ENCODE data around the gene MAN1C1. TPM values are rescaled to one million over a fixed set of nuclear protein-coding genes. Genes with fewer than 3 reads are reported as not detected.
A peak's percentile ranks its signal among the peaks of the same experiment; 100 is the strongest.

Gene MAN1C1
- total RNA-seq, 2 donors from 2014 or later: 22.8 to 34.4 TPM

DNA sequence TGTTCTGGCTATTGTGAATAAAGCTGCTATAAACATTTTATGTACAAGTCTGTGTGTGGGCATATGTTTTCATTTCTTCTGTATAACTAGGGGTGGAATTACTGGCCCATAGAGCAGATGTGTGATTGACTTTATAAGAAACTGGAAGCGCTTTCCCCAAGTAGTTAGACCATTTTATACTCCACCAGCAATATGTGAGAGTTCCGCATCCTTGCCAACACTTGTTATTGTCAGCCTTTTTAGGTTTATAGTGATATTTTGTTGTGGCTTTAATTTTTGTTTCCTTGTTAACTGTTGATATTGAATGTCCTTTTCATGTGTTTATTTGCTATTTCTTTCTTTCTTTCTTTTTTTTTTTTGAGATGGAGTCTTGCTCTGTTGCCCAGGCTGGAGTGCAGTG is 9.4 kb downstream of the MAN1C1 start:
- peaks cover 8% of the 10 kb centered on the region for H3K4me1 ChIP-seq (replicated peaks)
- H3K27me3 ChIP-seq (replicated peaks; ENCODE audit: insufficient read depth): no peaks in the 10 kb centered on the region
- H3K36me3 ChIP-seq: no peaks in the 10 kb centered on the region
- H3K4me3 ChIP-seq: no peak overlapping the region
- WGBS: 97% methylated on average over 2 of the region's 2 CpGs
- no peak overlapping the region for H3K27ac ChIP-seq
- DNase-seq (ENCODE audit: low spot score): no peak
- TF ChIP-seq POLR2AphosphoS5 (IDR thresholded peaks at IDR 0.05) (no peak), POLR2A (IDR thresholded peaks at IDR 0.05) (no peak)
- TF ChIP-seq, protein P1, sequence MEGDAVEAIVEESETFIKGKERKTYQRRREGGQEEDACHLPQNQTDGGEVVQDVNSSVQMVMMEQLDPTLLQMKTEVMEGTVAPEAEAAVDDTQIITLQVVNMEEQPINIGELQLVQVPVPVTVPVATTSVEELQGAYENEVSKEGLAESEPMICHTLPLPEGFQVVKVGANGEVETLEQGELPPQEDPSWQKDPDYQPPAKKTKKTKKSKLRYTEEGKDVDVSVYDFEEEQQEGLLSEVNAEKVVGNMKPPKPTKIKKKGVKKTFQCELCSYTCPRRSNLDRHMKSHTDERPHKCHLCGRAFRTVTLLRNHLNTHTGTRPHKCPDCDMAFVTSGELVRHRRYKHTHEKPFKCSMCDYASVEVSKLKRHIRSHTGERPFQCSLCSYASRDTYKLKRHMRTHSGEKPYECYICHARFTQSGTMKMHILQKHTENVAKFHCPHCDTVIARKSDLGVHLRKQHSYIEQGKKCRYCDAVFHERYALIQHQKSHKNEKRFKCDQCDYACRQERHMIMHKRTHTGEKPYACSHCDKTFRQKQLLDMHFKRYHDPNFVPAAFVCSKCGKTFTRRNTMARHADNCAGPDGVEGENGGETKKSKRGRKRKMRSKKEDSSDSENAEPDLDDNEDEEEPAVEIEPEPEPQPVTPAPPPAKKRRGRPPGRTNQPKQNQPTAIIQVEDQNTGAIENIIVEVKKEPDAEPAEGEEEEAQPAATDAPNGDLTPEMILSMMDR (IDR thresholded peaks at IDR 0.05): no peak
- no peaks in the 10 kb centered on the region for H3K9me3 ChIP-seq
- intact Hi-C loops (cut with DNase I): no loop called here

DNA sequence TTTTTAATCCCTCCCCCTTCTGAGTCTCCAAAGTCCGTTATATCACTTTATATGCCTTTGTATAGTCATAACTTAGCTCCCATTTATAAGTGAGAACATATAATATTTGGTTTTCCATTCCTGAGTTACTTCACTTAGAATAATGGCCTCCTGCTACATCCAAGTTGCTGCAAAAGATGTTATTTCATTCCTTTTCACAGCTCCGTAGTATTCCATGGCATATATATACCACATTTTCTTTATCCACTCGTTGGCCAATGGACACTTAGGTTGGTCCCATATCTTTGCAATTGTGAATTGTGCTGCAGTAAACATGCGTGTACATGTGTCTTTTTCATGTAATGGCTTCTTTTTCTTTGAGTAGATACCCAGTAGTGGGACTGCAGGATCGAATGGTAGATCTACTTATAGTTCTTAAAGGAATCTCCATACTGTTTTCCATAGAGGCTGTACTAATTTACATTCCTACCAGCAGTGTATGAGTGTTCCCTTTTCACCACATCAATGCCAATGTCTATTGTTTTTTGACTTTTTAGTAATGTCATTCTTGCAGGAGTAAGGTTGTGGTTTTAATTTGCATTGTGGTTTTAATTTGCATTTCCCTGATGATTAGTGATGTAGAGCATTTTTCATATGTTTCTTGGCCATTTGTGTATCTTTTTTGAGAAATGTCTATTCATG is 12.3 kb downstream of the MAN1C1 start:
- H3K27me3 ChIP-seq (replicated peaks; ENCODE audit: insufficient read depth): no peaks in the 10 kb centered on the region
- H3K27ac ChIP-seq: no peak overlapping the region
- H3K36me3 ChIP-seq: no peaks in the 10 kb centered on the region
- H3K4me1 ChIP-seq (replicated peaks): no peaks in the 10 kb centered on the region
- 94% methylated on average over 5 of the region's 5 CpGs for WGBS
- DNase-seq (ENCODE audit: low spot score): no peak
- H3K4me3 ChIP-seq: no peak overlapping the region
- intact Hi-C loops (cut with DNase I): no loop called here
- no peak for TF ChIP-seq POLR2A (IDR thresholded peaks at IDR 0.05)
- no peak for TF ChIP-seq POLR2AphosphoS5 (IDR thresholded peaks at IDR 0.05)
- TF ChIP-seq, protein P1 (IDR thresholded peaks at IDR 0.05): no peak
- no peaks in the 10 kb centered on the region for H3K9me3 ChIP-seq

DNA sequence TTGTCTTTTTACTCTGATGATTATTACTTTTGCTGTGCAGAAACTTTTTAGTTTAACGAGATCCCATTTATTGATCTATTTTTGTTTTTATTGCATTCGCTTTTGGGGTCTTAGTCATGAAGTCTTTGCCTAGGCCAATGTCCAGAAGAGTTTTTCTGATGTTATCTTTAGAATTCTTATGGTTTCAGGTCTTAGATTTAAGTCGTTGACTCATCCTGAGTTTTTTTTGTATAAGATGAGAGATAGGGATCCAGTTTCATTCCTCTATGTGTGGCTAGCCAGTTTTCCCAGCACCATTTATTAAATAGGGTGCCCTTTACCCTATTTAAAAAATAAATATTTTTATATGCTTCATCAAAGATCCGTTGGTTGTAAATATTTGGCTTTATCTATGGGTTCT is 13.2 kb downstream of the MAN1C1 start:
- intact Hi-C loops (cut with DNase I): no loop called here
- TF ChIP-seq POLR2AphosphoS5 (IDR thresholded peaks at IDR 0.05): no peak
- no peak overlapping the region for H3K4me3 ChIP-seq

DNA sequence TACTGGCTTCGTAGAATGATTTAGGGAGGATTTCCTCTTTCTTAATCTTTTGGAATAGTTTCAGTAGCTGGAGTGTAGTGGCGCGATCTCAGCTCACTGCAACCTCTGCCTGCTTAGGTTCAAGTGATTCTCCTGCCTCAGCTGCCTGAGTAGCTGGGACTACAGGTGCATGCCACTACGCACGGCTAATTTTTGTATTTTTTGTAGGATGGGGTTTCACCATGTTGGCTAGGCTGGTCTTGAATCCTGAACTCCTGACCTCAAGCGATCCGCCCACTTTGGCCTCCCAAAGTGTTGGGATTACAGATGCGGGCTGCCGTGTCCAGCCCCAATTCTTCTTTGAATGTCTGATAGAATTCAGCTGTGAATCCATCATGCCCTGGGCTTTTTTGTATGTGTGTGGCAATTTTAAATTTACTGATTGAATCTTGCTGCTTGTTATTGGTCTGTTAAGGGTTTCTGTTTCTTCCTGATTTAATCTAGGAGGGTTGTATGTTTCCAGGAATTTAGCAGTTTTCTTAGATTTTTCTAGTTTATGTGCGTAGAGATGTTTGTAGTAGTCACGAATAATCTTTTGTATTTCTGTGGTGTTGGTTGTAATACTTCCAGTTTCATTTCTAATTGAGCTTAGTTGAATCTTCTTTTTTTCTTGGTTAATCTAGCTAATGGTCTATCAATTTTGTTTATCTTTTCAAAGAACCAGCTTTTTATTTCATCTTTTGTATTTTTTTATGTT is 15.3 kb downstream of the MAN1C1 start:
- 69% methylated on average over 11 of the region's 11 CpGs for WGBS
- H3K9me3 ChIP-seq: no peaks in the 10 kb centered on the region
- no peak for DNase-seq (ENCODE audit: low spot score)

More for the DNA sequence above, 13.2 kb downstream of the MAN1C1 start:
- Histone ChIP-seq H3K9me3 (no peaks in the 10 kb centered on the region), H3K4me1 (replicated peaks) (no peaks in the 10 kb centered on the region), H3K27me3 (replicated peaks; ENCODE audit: insufficient read depth) (no peaks in the 10 kb centered on the region), H3K36me3 (no peaks in the 10 kb centered on the region), H3K27ac (no peak overlapping the region)
- 46% methylated on average over 4 of the region's 4 CpGs for WGBS
- no peak for DNase-seq (ENCODE audit: low spot score)

DNA sequence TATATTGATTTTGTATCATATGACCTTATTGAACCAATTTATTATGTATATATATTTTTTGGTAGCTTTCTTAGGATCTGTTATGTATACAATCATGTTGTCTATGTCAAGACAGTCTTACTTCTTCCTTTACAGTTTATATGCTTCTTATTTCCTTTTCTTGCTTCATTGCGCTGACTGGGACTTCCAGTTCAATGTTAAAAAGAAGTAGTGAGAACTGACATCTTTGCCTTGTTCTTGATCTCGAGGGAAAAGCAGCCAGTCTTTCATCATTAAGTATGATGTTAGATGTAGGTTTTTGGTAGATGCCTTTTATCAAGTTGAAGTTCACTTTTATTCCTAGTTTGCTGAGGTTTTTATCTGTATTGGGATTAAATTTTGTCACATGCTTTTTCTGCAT is 17.5 kb downstream of the MAN1C1 start:
- TF ChIP-seq, protein P1 (IDR thresholded peaks at IDR 0.05): no peak
- TF ChIP-seq POLR2A (IDR thresholded peaks at IDR 0.05): no peak
- TF ChIP-seq POLR2AphosphoS5 (IDR thresholded peaks at IDR 0.05): no peak

More for the DNA sequence above, 15.3 kb downstream of the MAN1C1 start:
- Histone ChIP-seq H3K4me3 (no peak overlapping the region), H3K4me1 (replicated peaks) (no peaks in the 10 kb centered on the region), H3K27ac (peak overlapping the region; percentile 11 to 47), H3K27me3 (replicated peaks; ENCODE audit: insufficient read depth) (no peaks in the 10 kb centered on the region), H3K36me3 (no peaks in the 10 kb centered on the region)
- intact Hi-C loops (cut with DNase I): no loop called here
- TF ChIP-seq POLR2A (IDR thresholded peaks at IDR 0.05) (no peak), POLR2AphosphoS5 (IDR thresholded peaks at IDR 0.05) (peak; percentile 7)
- TF ChIP-seq, protein P1 (IDR thresholded peaks at IDR 0.05): no peak

More for the DNA sequence above, 17.5 kb downstream of the MAN1C1 start:
- H3K27ac ChIP-seq: peak overlapping the region in 1 of 2 donors; percentile 47
- intact Hi-C loops (cut with DNase I): no loop called here
- no peaks in the 10 kb centered on the region for H3K27me3 ChIP-seq (replicated peaks; ENCODE audit: insufficient read depth)
- no peaks in the 10 kb centered on the region for H3K36me3 ChIP-seq
- no peak overlapping the region for H3K4me3 ChIP-seq
- 61% methylated on average over 2 of the region's 2 CpGs for WGBS
- DNase-seq (ENCODE audit: low spot score): no peak
- H3K4me1 ChIP-seq (replicated peaks): no peaks in the 10 kb centered on the region
- no peaks in the 10 kb centered on the region for H3K9me3 ChIP-seq
